OCI-LY1 (cell line): ENCODE results near the gene SIK1.
"Not testable (repeated sequence)": the region's sequence is repeated elsewhere in the genome, so short reads cannot be mapped to it uniquely, and the experiment has no call there.

ENCODE experiments used
- H2AFZ ChIP-seq: fragments of 200-600 bp; sonication (generic), shearing (Covaris generic); 2 replicates; pipeline ENCODE4 v1.6.0; 2014; ENCODE audit warnings: antibody characterized with exemption, mild to moderate bottlenecking, low read length
- H3F3A ChIP-seq: fragments of 200-600 bp; sonication (generic), shearing (Covaris generic); 2 replicates; pipeline ENCODE4 v1.6.0; 2014; ENCODE audit warnings: mild to moderate bottlenecking, antibody characterized with exemption, low read length, moderate library complexity; ENCODE audit not compliant: insufficient read depth
- H3K27ac ChIP-seq: fragments of 200-600 bp; sonication (generic); 2 replicates; pipeline ENCODE4 v1.5.1; 2014; ENCODE audit warnings: low read length, mixed run types, mild to moderate bottlenecking, low read depth; ENCODE audit not compliant: poor library complexity, severe bottlenecking
- H3K27me3 ChIP-seq: fragments of 200-600 bp; sonication (generic); 2 replicates; pipeline ENCODE4 v1.6.0; 2014; ENCODE audit warnings: antibody characterized with exemption, mild to moderate bottlenecking, low read length, moderate library complexity; ENCODE audit not compliant: insufficient read depth
- H3K36me3 ChIP-seq: fragments of 200-600 bp; sonication (generic); 2 replicates; pipeline ENCODE4 v1.6.1; 2014; ENCODE audit warnings: mild to moderate bottlenecking, antibody characterized with exemption, low read length, moderate library complexity, mixed read lengths; ENCODE audit not compliant: insufficient read depth
- H3K4me1 ChIP-seq: fragments of 200-600 bp; sonication (generic); 2 replicates; pipeline ENCODE4 v1.5.1; 2014; ENCODE audit warnings: mild to moderate bottlenecking, low read length, moderate library complexity; ENCODE audit not compliant: insufficient read depth, severe bottlenecking
- H3K4me2 ChIP-seq: fragments of 200-600 bp; sonication (generic), shearing (Covaris generic); 2 replicates; pipeline ENCODE4 v1.6.1; 2014; ENCODE audit warnings: low read length
- H3K4me3 ChIP-seq: fragments of 200-600 bp; sonication (generic); 2 replicates; pipeline ENCODE4 v1.5.1; 2014; ENCODE audit warnings: low read length, low read depth, mild to moderate bottlenecking, mixed read lengths; ENCODE audit not compliant: poor library complexity, severe bottlenecking
- H3K79me2 ChIP-seq: fragments of 200-600 bp; shearing (Covaris generic); 2 replicates; pipeline ENCODE4 v1.6.1; 2016; ENCODE audit warnings: mixed run types, low read length, mixed read lengths; ENCODE audit not compliant: insufficient read depth
- H3K9ac ChIP-seq: fragments of 200-600 bp; sonication (generic), shearing (Covaris generic); 2 replicates; pipeline ENCODE4 v1.6.1; 2014; ENCODE audit warnings: mild to moderate bottlenecking, low read length, mixed read lengths
- H3K9me2 ChIP-seq: fragments of 200-600 bp; sonication (generic), shearing (Covaris generic); 2 replicates; pipeline ENCODE4 v1.6.1; 2014; ENCODE audit warnings: low read depth, mild to moderate bottlenecking, low read length, mixed read lengths
- H3K9me3 ChIP-seq: fragments of 200-600 bp; shearing (Covaris generic); 2 replicates; pipeline ENCODE4 v1.6.1; 2014; ENCODE audit warnings: low read length, mixed read lengths
- H4K20me1 ChIP-seq: fragments of 200-600 bp; sonication (generic), shearing (Covaris generic); 2 replicates; pipeline ENCODE4 v1.6.0; 2016; ENCODE audit warnings: mild to moderate bottlenecking, low read length; ENCODE audit not compliant: insufficient read depth
- EZH2 ChIP-seq: fragments of 200-600 bp; sonication (generic), shearing (Covaris generic); IDR thresholded peaks from 2 replicates; pipeline ENCODE4 v1.8.0; 2017; ENCODE audit warnings: borderline replicate concordance, mixed run types, mild to moderate bottlenecking, antibody characterized with exemption, low read length, moderate library complexity, mixed read lengths
- TF ChIP-seq, protein P1 (sequence below): fragments of 200-600 bp; sonication (generic), shearing (Covaris generic); IDR thresholded peaks from 2 replicates; pipeline ENCODE4 v1.5.1; 2017; ENCODE audit warnings: mild to moderate bottlenecking, antibody characterized with exemption, low read length, moderate library complexity, mixed read lengths

Gene SIK1

DNA sequence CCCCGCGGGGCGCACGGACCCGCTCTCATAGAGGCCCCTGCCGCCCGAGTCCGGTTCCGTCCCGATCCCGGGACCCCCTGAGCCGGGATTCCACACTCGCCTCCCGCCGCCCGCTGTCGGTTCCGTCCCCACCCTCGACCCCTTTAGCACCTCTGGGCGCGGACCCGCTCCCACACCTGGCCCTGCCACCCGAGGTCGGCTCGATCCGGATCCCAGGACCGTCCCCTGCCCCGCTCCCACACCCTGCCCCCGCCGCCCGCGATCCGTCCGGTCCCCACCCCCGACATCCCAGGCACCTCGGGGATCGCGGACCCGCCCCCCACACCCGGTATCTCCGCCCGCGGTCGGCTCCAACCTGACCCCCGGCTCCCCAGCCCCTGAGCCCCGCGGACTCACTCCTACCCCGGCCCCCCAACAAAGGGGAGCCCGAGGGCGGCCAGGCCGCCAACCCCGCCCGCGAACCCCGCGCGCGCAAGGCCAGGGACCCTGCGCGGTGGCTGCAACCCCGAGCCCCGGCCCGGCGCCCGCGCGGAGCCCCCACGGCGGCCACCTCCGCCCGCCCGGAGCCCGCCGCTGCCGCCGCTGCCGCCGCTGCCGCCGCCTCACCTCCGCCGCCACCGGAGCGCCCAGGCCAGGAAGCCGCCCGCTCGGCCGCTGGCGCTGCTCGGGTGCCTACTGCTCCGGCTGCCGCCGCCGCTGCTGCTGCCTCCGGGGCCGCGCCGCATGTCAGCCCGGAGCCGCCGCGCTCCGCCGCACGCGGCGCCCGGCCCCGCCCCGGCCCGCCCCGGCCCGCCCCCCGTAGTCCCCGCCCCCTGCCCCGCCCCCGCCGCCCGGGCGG, at the start of gene SIK1:
TSS of gene SIK1 (minus strand) at position 728 of the 838 bp plus-strand sequence. CDS start 953 bp downstream, outside the sequence.
- H3K36me3 ChIP-seq, H3K27me3 ChIP-seq, H3F3A ChIP-seq, H3K4me3 ChIP-seq, H3K9ac ChIP-seq, H3K79me2 ChIP-seq, H3K27ac ChIP-seq, H3K4me2 ChIP-seq, H3K9me3 ChIP-seq, H4K20me1 ChIP-seq, H2AFZ ChIP-seq, H3K4me1 ChIP-seq, H3K9me2 ChIP-seq: not testable (repeated sequence)

DNA sequence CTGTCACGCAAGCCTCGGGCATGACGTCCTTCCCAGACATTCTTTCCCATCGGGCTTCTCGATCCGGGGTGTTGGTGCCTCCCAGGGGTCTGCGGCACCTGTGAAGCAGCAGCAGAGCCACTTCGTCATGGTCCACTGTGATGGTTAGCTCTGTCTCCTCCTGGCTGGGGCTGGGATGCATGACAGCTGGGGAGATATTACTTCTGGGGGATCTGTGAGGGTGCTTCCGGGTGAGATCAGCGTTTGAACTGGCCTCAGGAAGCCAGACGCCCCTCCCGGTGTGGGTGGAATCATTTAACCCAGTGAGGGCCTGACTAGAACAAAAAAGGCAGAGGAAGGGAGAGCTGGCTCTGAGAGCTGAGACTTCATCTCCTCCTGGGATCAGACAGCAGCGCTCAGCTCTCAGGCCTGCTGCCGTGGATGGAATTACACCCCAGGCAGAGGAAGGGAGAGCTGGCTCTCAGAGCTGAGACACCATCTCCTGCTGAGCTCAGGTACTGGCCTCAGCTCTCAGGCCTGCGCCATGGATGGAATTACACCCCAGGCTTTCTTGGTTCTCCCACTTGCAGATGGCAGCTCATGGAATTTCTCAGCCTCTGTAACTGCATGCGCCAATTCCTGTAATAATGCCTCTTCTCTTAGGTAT, 44.8 kb upstream of the SIK1 start:
- H3K9ac ChIP-seq, H3K9me2 ChIP-seq, H3K4me2 ChIP-seq, H3K4me1 ChIP-seq, H4K20me1 ChIP-seq, H3K36me3 ChIP-seq, H3K79me2 ChIP-seq, H3K27ac ChIP-seq, H2AFZ ChIP-seq, H3K4me3 ChIP-seq, H3K27me3 ChIP-seq, H3F3A ChIP-seq, H3K9me3 ChIP-seq: not testable (repeated sequence)

DNA sequence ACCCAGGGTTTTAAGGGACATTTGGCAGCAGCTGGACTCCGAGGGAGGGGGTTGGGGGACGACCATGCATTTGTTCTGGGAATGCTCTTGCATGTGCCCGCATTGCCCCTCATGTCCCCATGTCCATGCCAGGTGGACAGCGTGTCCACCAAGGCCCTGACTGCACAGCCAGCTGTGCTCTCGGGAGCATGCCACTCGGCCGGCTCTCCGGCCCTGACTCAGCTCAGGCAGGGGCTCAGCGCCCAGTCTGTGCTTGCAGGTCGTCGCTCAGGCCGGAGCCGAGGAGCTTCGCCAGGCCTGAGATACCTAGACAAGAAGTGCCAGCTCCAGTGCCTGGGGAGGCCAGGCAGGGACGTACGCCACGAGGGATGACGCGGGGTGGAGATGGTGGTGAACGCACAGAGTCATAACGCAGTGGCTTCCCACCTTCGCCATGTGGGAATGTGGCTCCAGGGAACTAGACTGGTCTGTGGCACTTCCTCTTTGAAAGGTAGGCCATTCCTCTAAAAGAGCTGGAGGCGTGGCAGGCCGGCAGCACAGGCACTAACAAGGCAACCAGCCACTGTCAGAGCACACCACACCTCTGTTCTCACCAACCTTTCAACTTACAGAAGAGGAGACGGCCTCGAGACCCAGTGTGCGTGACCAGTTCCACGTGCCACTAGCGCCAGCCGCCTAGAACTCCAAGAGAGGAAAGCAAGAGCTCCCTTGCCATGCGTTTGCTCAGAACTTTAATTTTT, 43.0 kb upstream of the SIK1 start:
- H3K4me1 ChIP-seq, H3K27ac ChIP-seq, H3K9ac ChIP-seq, H2AFZ ChIP-seq, H3K9me3 ChIP-seq, H3K4me3 ChIP-seq, H3F3A ChIP-seq, H3K36me3 ChIP-seq, H3K9me2 ChIP-seq, H4K20me1 ChIP-seq, H3K4me2 ChIP-seq, H3K27me3 ChIP-seq, H3K79me2 ChIP-seq: not testable (repeated sequence)

DNA sequence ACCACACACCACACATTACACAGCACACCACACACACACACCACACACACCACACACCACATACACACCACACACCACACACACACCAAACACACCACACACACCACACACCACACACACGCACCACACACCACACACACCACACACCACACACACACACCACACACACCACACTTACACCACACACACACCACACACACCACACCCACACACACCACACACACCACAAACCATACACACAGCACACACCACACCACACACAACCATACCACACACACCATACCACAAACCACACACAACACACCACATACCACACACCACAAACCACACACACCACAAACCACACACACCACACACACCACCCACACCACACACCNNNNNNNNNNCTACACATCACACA, 40.9 kb upstream of the SIK1 start:
- Histone ChIP-seq H3F3A (no peaks in the 10 kb centered on the region), H3K9me3 (no peaks in the 10 kb centered on the region), H3K36me3 (no peaks in the 10 kb centered on the region), H2AFZ (no peak overlapping the region), H3K4me1 (no peaks in the 10 kb centered on the region), H3K4me3 (no peak overlapping the region), H3K9ac (no peak overlapping the region), H3K27ac (no peak overlapping the region), H3K27me3 (no peaks in the 10 kb centered on the region), H3K9me2 (no peaks in the 10 kb centered on the region), H3K79me2 (no peaks in the 10 kb centered on the region), H3K4me2 (no peak overlapping the region), H4K20me1 (no peaks in the 10 kb centered on the region)
- TF ChIP-seq EZH2, result no peak
- TF ChIP-seq, protein P1, sequence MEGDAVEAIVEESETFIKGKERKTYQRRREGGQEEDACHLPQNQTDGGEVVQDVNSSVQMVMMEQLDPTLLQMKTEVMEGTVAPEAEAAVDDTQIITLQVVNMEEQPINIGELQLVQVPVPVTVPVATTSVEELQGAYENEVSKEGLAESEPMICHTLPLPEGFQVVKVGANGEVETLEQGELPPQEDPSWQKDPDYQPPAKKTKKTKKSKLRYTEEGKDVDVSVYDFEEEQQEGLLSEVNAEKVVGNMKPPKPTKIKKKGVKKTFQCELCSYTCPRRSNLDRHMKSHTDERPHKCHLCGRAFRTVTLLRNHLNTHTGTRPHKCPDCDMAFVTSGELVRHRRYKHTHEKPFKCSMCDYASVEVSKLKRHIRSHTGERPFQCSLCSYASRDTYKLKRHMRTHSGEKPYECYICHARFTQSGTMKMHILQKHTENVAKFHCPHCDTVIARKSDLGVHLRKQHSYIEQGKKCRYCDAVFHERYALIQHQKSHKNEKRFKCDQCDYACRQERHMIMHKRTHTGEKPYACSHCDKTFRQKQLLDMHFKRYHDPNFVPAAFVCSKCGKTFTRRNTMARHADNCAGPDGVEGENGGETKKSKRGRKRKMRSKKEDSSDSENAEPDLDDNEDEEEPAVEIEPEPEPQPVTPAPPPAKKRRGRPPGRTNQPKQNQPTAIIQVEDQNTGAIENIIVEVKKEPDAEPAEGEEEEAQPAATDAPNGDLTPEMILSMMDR, result no peak

DNA sequence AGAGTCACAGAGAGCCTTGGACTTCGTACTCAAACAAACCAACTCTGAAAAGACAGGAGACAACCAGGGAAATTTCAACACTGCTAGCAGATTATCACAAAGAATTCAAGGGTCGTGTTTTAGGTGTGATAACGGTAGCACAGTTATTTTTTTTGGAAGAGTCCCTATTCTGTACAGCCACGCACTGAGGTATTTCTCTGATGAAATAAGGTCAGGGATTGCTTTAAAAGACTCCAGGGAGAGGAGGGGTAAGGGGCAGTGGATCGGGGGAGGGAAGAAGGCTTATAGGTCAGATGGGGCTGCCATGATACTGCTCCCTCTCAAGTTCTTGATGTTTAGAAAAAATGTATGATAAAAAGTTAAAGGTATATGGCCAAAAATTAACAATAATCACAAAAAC, 38.2 kb upstream of the SIK1 start:
- H4K20me1 ChIP-seq, H3K79me2 ChIP-seq, H3K9me2 ChIP-seq, H3K9me3 ChIP-seq, H3K36me3 ChIP-seq, H3F3A ChIP-seq, H3K4me2 ChIP-seq, H3K9ac ChIP-seq, H2AFZ ChIP-seq, H3K4me1 ChIP-seq, H3K27ac ChIP-seq, H3K27me3 ChIP-seq, H3K4me3 ChIP-seq: not testable (repeated sequence)

DNA sequence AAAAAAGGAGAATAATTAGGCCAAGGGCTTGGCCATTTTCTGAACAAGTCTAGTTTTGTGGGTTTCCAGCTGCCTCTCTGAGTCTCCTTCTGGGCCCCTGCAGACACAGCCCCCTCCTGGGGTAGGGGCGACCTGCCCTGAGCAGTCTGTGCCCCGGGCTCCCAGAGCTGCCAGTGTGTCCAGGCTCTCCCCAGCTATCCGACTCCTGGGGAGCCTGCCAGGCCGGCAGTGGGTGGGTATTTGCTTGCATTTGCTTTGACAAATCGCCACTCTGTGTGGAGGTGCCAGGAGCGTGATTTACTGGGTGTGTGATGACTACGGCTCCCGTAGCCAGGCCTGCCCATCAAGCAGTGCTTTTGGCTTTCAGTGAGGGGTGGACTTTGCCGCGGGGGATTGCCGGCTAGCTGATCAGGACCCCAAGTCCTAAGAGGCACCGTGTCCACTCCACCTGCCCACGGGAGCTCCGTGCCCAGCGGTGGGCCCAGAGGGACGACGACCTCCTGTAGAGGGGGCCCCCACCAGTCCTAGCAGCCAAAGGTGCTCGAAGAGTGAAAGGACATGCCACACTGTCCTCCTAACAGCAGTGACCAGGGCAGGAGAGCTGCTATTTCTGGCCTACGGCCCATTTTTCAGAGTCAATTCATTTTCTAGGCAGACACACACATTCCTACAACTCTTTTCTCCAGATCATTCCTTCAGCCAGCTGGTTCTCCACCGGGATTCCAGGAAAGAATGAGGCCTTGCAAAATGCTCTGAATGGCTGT, 36.7 kb upstream of the SIK1 start:
- H2AFZ ChIP-seq, H3K36me3 ChIP-seq, H3K4me2 ChIP-seq, H3K9ac ChIP-seq, H3K4me1 ChIP-seq, H3K79me2 ChIP-seq, H3K9me3 ChIP-seq, H3K4me3 ChIP-seq, H3K9me2 ChIP-seq, H3K27ac ChIP-seq, H4K20me1 ChIP-seq, H3F3A ChIP-seq, H3K27me3 ChIP-seq: not testable (repeated sequence)
